Measurements from ENCODE around the gene GOLGA6C.

GRCh38 chr15:75208501-75209288 is 49.4 kb upstream of the GOLGA6C start:
- TF ChIP-seq CTCF (IDR thresholded peaks at IDR 0.05; ENCODE audit: low read length) = no peak
- no peak for TF ChIP-seq EZH2 (optimal IDR thresholded peaks at IDR 0.05; ENCODE audit: low read depth, low read length)

All from MM.1S (cell line).